GM21526 (cell line): ENCODE measurements around the gene MEX3D.

Source experiments
- ATAC-seq: cut with Tn5 transposase; IDR thresholded peaks from one replicate; pipeline ENCODE4 v1.9.1; 2021; ENCODE audit warnings: moderate library complexity; ENCODE audit not compliant: unreplicated experiment, low FRiP score

The MEX3D gene

DNA sequence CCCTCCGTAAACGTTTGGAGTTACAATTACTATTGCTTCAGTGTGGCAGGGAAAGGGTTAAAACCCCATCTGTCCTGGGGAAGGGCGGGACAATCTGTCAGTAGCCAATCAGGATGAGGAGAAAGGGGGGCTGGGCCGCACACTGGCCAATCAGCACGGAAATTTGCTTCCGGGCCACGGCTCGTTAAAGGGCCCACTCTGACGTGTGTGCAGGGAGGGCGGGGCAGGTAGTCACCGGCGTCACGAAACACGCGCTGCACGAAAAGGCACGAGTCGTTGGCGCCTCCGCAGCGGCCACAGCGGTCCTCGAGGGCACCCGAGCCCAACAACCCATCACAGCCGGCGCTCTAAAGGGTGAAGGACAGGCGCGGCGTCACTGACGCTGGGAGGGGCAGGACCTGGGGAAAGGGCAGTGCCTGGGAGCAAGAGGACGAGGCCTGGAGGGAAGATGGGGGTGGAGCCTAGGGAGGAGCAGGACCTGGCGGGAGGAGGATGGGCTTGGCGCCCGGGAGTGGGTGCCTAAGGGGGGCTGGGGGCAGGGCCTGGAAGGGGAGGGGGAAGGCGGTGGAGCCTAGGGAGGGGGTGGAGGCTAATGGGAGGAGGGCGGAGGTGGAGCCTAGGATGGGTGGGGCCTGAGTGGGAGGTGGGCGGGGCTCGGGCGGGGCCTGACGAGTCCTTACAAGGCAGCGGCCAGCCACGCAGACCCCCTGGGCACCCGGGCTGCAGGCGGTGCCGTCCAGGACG lies 60.2 kb downstream of the MEX3D start:
- ATAC-seq: no peak

GRCh38 chr19:1507192-1507660 lies 60.9 kb downstream of the MEX3D start:
- ATAC-seq: no peak

DNA sequence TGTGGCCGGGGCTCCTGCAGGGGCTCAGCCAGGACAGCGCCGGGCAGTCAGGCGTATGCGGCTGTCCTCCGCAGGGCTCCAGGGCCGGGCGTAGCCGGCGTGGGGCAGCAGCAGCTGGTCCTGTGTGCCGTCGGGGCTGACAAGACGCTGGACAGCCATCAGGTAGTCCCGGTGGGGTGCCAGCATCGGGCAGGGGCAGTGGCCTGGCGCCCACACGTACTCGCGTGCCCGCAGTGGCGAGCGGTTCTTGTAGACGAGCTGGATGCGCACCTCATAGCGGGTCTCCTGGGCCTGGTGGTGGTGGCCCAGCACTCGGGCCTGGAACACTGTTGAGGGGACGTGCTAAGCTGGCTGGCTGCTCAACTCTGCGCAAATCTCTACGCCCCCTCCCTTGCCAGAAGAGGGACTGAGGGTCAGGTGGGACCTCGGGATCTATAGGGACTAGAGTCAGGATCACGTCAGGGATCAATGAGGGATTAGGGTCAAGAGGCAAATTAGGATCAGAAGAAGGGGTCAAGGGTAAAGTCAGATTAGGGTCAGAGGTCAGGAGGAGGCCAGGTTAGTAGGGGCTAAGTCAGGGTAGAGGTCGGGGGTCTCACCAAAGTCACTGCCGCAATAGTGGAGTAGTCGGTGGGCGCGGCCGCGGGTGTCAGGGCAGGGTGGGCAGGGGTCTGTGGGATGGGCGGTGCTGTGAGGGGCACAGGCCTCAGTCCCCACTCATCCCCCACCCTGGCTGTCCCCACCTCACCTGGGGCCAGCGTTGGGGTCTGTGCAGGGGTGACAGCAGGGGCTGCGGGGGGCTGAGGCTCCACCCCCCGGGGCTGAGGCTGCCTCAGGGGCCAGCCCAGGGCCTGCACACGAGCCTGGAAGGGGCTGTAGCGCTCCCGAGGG lies 61.9 kb downstream of the MEX3D start:
- no peak for ATAC-seq

DNA sequence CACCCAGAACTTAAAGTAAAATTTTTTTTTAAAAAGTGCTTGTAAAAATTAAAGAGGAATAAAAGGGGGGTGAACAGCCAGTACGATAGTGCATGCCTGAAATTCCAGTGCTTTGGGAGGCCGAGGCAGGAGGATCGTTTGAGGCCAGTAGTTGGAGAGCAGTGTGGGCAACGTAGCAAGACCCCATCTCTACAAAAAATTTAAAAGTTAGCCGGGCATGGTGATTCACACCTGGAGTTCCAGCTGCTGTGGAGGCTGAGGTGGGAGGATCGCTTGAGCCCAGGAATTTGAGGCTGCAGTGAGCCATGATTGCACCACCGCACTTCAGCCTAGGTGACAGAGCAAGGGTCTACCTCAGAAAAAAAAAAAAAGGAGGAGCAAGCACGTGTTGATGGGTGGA lies 63.1 kb downstream of the MEX3D start:
- no peak for ATAC-seq
